Measurements from ENCODE around the gene GINS3.

The GINS3 gene

GRCh38 chr16:58392215-58393137 is at the start of gene GINS3:
TSS of gene GINS3 (plus strand) at chr16:58392471. CDS start at chr16:58392602, 131 bp downstream.
- peak; percentile 85 for DNase-seq (ENCODE audit: low spot score)

- DNase-seq (ENCODE audit: low spot score), result no peak
Measured at GRCh38 chr16:58343562-58343961, 48.7 kb upstream of the GINS3 start.

- no peak for DNase-seq (ENCODE audit: low spot score)
Measured at GRCh38 chr16:58345574-58346354, 46.5 kb upstream of the GINS3 start.

- no peak for DNase-seq (ENCODE audit: low spot score)
Measured at GRCh38 chr16:58346831-58347371, 45.4 kb upstream of the GINS3 start.

- no peak for DNase-seq (ENCODE audit: low spot score)
Measured at GRCh38 chr16:58348986-58349385, 43.3 kb upstream of the GINS3 start.

- DNase-seq (ENCODE audit: low spot score), result no peak
Measured at GRCh38 chr16:58352690-58353089, 39.6 kb upstream of the GINS3 start.

- DNase-seq (ENCODE audit: low spot score), result no peak
Measured at GRCh38 chr16:58360041-58360634, 32.1 kb upstream of the GINS3 start.

GRCh38 chr16:58361726-58362125 is 30.5 kb upstream of the GINS3 start:
- no peak for DNase-seq (ENCODE audit: low spot score)

- DNase-seq (ENCODE audit: low spot score), result no peak
Measured at GRCh38 chr16:58363746-58364393, 28.4 kb upstream of the GINS3 start.

GRCh38 chr16:58365623-58366022 is 26.6 kb upstream of the GINS3 start:
- DNase-seq (ENCODE audit: low spot score), result no peak

GRCh38 chr16:58366247-58367031 is 25.8 kb upstream of the GINS3 start:
- no peak for DNase-seq (ENCODE audit: low spot score)

- DNase-seq (ENCODE audit: low spot score), result no peak
Measured at GRCh38 chr16:58367252-58367651, 25.0 kb upstream of the GINS3 start.

- no peak for DNase-seq (ENCODE audit: low spot score)
Measured at GRCh38 chr16:58371841-58372240, 20.4 kb upstream of the GINS3 start.

GRCh38 chr16:58375386-58375785 is 16.9 kb upstream of the GINS3 start:
- no peak for DNase-seq (ENCODE audit: low spot score)

- no peak for DNase-seq (ENCODE audit: low spot score)
Measured at GRCh38 chr16:58377932-58378331, 14.3 kb upstream of the GINS3 start.

GRCh38 chr16:58378401-58378800 is 13.9 kb upstream of the GINS3 start:
- no peak for DNase-seq (ENCODE audit: low spot score)

GRCh38 chr16:58379736-58380135 is 12.5 kb upstream of the GINS3 start:
- DNase-seq (ENCODE audit: low spot score), result no peak

- no peak for DNase-seq (ENCODE audit: low spot score)
Measured at GRCh38 chr16:58381661-58382060, 10.6 kb upstream of the GINS3 start.

- DNase-seq (ENCODE audit: low spot score), result no peak
Measured at GRCh38 chr16:58384437-58385055, 7.7 kb upstream of the GINS3 start.

GRCh38 chr16:58385218-58385773 is 7.0 kb upstream of the GINS3 start:
- no peak for DNase-seq (ENCODE audit: low spot score)

Measured in globus pallidus (tissue), 1 donor.